Stimulated activated CD4-positive, alpha-beta T cell treated with anti-CD3 and anti-CD28 coated beads, Interleukin-15, amount 100 ng/mL, for 1 hour (primary cell): ENCODE data around the gene PDS5A.
"Not testable (repeated sequence)": the region's sequence is repeated elsewhere in the genome, so short reads cannot be mapped to it uniquely, and the experiment has no call there.

ENCODE experiments used
- DNase-seq, 2 donors: peaks; one replicate each; pipeline ENCODE4 v3.0.0-alpha.2; 2020; ENCODE audit warnings: low read depth in 1 of 2, low spot score in 1 of 2

The PDS5A gene

DNA sequence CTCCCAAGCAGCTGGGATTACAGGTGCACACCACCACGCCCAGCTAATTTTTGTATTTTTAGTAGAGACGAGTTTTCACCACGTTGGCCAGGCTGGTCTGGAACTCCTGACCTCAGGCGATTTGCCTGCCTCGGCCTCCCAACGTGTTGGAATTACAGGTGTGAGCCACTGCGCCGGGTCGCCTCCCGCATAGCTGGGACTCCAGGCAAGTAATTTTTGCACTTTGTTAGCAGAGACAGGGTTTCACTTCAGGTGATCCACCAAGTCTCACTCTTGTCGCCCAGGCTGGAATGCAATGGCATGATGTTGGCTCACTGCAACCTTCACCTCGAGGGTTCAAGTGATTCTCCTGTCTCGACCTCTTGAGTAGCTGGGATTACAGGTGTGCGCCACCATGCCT, 137.2 kb downstream of the PDS5A start:
- DNase-seq = not testable (repeated sequence)

DNA sequence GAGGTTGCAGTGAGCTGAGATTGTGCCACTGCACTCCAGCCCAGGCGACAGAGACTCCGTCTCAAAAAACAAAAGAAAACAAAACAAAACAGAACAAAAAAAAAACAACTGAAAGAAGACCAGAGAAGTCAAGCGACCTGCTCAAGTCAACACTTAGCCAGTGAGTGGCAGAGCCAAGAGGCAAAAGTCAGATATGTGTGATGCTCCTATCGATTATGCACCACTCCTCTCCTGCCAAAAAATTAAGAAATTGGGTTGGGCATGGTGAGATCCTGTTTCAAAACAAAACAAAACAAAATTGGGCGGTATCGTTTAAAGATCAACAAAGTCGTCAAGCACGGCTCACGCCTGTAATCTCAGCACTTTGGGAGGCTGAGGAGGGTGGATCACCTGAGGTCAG, 137.7 kb downstream of the PDS5A start:
- DNase-seq = no peak

DNA sequence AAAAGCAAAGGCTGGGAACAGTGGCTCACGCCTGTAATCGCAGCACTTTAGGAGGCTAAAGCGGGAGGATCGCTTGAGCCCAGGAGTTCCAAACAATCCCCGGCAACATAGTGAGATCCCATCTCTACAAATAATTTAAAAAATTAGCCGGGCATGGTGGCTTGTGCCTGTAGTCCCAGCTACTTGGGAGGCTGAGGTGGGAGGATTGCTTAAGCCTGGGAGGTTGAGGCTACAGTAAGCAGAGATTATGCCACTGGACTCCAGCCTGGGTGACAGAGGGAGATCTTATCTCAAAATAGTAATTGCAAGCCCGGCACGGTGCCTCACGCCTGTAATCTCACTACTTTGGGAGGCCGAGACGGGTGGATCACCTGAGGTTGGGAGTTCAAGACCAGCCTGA, 139.3 kb downstream of the PDS5A start:
- not testable (repeated sequence) for DNase-seq

DNA sequence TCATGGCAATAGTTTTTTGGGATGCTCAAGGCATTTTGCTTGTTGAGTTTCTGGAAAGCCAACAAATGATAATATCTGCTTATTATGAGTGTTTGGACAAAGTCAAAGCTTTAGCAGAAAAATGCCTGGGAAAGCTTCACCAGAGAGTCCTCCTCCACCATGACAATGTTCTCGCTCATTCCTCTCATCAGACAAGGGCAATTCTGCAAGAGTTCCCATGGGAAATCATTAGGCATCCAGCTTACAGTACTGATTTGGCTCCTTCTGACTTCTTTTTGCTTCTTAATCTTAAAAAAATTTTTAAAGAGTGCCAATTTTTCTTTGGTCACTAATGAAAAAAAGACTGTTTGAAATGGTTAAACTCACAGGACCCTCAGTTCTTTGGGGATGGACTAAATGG, 143.4 kb downstream of the PDS5A start:
- no peak for DNase-seq

DNA sequence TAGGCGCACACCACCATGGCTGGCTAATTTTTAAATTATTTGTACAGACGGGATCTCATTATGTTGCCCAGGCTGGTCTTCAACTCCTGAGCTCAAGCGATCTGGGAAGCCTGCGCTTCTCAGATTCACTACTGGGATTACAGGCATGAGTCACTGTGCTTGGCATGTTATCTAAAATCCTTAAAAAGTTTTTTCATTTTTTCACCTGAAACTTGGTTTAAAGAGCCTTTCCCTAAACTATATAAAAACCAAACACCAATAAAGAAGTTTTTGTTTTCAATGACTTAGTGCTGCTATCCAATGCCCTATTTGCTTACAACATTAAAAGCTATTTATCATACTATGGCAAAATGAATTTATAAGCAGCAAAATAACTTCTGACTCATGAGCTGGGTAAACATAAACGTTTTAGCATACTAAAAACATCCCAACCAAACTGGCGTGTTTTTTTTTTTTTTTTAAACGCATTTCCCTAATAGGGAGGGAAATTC, 151.9 kb downstream of the PDS5A start:
- DNase-seq = no peak

DNA sequence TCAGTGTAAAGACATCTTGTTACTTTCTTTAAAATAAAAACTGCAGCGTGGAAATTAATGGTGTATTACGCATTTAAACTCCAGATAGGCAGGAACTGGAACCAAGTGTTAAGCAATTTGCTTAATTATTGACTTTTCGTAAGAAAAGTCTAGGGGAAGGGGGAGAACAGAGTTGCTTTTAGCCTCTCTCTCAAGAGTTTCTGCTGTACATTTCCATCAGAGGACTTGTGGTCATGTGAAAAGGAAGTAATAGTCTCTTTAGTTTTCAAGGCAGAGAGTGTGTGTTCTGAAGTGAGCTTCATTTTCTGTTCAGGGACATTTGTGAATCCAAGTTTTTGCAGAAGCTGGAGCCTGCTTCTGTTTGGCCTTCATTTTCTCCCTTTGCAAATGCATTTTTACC, 152.6 kb downstream of the PDS5A start:
- DNase-seq = no peak

DNA sequence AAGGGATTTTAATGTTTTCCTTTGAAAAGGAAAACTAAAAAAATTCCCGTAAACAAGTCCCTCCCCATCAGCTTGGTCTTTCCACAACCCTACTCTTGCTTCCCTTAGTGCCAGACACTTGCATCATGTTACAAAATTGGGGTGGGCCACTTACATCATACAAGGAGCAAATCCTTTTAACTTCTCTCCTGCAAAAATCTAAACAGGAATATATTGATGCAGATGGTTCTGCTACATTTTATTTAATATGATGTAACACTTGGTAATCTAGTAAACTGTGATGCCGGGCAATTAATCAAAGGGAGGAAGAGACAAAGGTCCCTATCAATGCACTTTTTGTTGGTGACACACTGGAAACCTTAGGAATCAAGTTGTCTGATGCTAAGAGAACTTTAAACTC, 154.5 kb downstream of the PDS5A start:
- DNase-seq = no peak

DNA sequence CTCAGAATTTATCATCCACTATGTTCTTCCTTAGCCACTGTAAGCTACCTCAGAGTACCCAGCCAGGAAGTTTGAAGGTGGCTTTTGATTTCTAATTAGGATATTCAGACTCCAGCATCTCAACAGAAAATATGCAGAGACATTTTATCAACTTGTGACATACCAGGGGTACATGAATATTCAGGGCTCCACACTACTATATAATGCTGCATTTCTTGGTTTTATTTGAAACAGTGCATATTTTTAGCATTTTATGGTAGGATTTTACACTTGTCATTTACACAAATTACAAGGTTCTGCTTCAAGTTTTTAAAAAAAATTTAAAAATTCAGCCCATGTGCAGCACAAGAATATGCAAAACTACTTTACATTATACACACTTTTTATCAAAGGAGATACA, 155.0 kb downstream of the PDS5A start:
- DNase-seq = no peak

DNA sequence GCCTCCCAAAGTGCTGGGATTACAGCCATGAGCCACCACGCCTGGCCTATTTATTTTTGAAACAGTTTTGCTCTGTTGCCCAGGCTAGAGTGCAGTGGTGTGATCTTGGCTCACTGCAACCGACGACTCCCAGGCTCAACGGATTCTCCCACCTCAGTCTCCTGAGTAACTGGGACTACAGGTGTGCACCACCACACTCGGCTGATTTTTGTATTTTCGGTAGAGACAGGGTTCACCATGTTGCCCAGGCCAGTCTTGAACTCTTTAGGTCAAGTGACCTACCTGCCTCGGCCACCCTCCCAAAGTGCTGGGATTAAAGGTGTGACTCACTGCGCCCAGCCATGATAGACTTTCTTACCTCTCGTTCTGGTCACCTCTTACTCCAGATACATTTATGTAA, 155.8 kb downstream of the PDS5A start:
- DNase-seq = no peak

DNA sequence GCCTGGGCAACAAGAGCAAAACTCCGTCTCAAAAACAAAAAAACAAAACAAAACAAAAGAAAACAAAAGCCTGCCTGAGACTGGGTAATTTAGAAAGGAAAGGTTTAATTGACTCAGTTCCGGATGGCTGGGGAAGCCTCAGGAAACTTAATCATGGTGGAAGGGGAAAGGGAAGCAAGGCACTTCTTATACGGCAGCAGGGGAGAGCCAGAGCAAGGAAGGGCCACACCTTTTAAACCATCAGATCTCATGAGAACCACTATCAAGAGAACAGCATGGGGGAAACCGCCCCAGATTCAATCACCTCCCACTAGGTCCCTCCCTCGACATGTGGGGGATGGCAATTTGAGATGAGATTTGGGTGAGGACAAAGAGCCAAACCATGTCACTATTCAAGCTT, 157.5 kb downstream of the PDS5A start:
- DNase-seq = no peak

DNA sequence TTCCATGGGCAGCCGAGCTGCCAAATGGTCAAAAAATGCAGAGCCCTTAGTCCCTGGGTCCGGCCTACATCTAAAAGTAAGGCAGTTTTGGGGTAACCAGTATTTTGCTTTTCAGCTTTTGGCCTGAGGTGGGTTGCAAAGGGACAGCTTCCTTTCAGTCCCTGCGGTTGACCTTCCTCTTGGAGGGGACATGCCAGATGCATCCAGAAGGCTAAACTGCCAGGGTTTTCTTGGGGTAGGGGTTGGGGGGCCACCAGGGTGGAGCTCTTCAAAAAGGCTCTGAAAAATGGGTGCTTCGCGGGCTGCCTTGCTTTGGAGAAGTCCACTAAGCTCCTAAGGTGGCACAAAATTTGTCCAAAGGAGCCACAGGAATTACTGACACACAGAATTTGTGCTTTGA, 159.1 kb downstream of the PDS5A start:
- DNase-seq = no peak

DNA sequence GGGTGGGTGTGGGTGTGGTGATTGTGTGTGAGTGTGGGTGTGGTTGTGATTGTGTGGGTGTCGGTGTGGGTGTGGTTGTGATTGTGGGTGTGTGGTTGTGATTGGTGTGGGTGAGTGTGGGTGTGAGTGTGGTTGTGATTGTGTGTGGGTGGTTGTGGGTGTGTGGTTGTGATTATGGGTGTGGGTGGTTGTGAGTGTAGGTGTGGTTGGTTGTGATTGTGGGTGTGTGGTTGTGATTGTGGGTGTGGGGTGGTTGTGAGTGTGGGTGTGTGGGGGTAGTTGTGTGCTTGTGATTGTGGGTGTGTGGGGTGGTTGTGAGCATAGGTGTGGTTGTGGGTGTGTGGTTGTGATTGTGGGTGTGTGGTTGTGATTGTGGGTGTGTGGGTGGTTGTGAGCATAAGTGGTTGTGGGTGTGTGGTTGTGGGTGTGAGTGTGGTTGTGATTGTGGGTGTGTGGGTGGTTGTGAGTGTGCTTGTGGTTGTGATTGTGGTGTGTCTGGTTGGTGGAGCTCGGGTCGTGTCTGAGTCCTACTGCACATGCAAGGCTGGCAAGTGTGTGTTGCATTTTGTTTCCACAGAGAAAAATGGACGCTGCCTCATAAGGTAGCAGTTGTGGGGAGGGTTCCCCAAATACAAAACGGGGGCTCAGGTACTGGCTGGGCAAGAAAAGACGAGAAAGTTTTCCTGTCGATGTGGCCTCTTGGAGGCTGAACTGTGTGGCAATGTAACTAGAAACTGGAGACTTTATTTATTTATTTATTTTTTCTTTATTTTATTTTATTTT, 163.1 kb downstream of the PDS5A start:
- no peak for DNase-seq

DNA sequence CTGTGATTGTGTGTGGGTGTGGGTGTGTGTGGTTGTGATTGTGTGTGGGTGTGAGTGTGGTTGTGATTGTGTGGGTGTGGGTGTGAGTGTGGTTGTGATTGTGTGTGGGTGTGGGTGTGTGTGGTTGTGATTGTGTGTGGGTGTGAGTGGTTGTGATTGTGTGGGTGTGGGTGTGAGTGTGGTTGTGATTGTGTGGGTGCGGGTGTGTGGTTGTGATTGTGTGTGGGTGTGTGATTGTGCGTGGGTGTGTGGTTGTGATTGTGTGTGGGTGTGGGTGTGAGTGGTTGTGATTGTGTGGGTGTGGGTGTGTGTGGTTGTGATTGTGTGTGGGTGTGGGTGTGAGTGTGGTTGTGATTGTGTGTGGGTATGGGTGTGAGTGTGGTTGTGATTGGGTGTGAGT, 163.9 kb downstream of the PDS5A start:
- not testable (repeated sequence) for DNase-seq

DNA sequence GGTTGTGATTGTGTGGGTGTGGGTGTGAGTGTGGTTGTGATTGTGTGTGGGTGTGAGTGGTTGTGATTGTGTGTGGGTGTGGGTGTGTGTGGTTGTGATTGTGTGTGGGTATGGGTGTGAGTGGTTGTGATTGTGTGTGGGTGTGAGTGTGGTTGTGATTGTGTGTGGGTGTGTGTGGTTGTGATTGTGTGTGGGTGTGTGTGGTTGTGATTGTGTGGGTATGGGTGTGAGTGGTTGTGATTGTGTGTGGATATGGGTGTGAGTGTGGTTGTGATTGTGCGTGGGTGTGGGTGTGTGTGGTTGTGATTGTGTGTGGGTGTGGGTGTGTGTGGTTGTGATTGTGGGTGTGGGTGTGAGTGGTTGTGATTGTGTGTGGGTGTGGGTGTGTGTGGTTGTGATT, 164.7 kb downstream of the PDS5A start:
- DNase-seq = not testable (repeated sequence)

DNA sequence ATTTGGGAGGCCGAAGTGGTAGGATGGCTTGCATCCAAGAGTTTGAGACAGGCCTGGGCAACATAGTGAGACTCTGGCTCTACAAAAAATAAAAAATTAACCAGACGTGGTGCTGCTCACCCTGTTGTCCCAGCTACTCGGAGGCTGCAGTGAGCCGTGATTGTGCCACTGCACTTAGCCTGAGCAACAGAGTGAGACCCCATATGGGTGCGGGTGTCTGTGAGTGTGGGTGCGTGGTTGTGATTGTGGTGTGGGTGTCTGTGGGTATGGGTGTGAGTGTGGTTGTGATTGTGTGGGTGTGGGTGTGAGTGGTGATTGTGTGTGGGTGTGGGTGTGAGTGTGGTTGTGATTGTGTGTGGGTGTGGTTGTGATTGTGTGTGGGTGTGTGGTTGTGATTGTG, 165.2 kb downstream of the PDS5A start:
- DNase-seq = no peak

DNA sequence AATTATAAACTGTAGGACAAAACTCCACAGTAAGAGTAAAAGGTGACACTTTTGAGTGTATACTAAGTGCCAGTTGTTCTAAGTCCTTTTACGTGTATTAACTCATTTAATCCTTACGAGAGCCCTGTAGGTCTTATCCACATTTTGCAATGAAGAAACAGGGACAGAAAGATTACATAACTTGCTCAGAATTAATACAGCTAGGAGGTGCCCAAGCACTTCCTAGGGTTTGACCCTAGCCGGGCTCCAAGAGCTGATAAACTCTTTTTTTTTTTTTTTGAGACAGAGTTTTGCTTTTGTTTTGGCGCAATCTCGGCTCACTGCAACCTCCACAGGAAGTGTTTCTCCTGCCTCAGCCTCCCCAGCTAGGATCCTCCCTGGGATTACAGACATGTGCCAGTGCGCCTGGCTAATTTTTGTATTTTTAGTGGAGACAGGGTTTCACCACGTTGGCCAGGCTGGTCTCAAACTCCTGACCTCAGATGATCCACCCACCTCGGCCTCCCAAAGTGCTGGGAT, 169.4 kb downstream of the PDS5A start:
- no peak for DNase-seq

DNA sequence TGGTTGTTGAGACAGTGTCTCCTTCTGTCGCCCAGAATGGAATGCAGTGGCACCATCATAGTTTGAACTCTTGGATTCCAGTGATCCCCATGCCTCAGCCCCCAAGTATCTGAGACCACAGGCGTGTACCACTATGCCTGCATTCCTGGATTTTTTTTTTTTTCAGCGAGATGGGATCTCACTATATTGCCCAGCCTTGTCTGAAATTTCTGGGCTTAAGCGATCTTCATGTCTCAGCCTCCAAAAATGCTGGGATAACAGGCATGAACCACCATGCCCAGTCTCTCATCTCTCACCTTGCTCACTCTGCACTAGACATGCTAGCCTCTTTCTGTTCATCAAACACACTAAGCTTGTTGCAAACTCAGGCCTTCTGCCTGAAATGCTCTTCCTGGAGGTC, 175.7 kb downstream of the PDS5A start:
- DNase-seq = no peak

DNA sequence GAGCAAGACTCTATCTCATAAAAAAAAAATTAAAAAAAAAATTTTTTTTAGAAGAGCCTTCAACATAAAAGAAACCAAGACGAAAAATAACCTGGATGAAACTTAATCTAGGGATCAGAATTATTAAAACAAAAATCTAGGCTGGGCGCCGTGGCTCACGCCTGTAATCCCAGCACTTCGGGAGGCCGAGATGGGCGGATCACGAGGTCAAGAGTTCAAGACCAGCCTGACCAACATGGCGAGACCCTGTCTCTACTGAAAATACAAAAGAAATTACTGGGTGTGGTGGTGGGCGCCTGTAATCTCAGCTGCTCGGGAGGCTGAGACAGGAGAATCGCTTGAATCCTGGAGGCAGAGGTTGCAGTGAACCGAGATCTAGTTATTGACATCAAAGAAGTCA, 184.7 kb downstream of the PDS5A start:
- not testable (repeated sequence) for DNase-seq

DNA sequence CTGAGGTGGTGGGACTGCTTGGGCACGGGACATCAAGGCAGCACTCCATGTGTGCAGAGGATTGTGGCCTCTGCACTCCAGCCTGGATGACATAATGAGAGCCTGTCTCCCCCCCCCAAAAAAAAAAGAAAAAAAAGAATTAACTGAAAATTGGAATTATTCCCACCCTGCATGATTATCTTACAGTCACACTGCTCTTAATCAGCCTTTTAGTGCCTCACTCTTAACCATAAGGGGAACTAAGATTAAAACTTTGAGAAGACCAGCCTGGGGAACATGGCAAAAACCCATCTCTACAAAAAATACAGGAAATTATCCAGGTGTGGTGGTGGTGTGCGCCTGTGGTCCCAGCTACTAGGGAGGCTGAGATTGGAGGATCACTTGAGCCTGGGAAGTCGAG, 185.2 kb downstream of the PDS5A start:
- DNase-seq = no peak

DNA sequence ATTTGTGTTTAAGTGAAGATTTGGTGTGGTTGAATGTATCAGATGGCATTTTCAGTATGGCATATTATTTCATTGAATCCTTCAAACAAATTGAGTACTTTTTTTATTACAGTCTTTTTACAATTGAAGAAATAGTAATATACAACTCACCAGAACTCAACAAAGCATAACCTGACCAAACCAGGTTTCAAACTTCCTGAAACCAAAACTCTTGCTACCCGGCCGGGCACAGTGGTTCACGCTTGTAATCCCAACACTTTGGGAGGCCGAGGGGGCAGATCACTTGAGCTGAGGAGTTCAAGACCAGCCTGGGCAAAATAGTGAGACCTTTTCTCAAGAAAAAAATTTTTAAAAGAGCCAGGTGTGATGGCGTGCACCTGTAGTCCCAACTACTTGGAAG, 185.6 kb downstream of the PDS5A start:
- no peak for DNase-seq

DNA sequence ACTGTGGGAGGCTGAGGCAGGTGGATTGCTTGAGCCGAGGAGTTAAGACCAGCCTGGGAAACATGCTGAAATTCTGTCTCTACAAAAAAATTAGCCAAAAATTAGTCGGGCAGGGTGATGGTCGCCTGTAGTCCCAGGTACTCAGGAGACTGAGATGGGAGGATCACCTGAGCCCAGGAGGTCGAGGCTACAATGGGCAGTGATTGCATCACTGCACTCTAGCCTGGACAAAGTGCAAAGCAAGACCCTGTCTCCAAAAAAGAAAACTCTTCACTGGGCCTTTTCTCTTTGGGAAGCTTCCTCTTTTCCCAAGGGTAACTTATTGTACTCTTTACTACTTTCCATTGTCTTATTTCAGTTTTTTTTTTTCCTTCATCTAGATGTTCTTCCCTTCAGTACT, 190.9 kb downstream of the PDS5A start:
- no peak for DNase-seq

DNA sequence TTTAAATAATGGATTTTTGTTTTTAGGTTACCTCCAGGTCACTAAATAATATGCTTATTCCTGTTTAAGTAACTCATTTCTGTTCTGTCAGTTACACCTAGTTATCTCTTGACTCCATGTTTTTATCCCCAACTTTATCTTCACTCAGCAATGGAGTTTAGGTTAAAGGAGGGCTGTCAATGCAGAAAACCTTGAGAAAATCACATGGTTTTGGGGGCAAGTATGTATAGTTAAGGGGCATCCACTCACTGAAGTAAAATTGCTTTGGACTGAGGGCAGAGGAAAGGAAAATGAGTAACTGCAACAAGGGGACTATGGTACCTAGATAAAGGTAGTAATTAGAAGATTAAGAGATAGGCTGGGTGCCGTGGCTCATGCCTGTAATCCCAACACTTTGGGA, 192.6 kb downstream of the PDS5A start:
- DNase-seq = no peak

DNA sequence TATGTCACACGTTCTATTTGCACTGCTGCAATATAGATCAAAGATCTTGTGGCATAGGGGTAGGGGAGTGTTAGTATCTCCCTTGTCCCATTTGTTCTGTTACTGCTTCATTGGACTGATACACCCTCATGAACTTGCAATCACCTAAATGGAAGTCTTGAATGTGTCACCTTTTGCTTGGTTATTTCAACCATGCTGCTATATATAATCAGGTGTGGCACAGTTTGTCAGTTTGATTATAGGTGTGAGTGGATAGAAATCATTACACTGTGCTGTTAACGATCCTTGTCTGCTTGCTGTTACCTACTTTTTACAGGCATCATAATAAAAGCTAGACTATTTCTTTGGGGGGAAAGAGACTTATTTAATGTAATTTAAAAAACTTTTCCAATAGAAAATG, 195.7 kb downstream of the PDS5A start:
- not testable (repeated sequence) for DNase-seq
